Liver (tissue), 9 donors: ENCODE measurements around the gene TAB2. TPM values are rescaled to one million over a fixed set of nuclear protein-coding genes. Genes with fewer than 3 reads are reported as not detected.

Source experiments
- DNase-seq: peaks from one replicate; pipeline ENCODE4 v3.0.0-alpha.2; 2017; ENCODE audit warnings: low spot score
- H3K27ac ChIP-seq, 2 donors: one replicate each; pipeline ENCODE4 v1.7.0; 2013; ENCODE audit warnings: inconsistent platforms in 2 of 2, low read length in 2 of 2, control low read depth in 1 of 2, low read depth in 1 of 2, mild to moderate bottlenecking in 1 of 2
- H3K27me3 ChIP-seq, 4 donors: one replicate each; pipeline versions ENCODE4 v1.6.1 to v1.7.0; 2013; ENCODE audit warnings: low read length in 3 of 4, inconsistent platforms in 1 of 4, mild to moderate bottlenecking in 1 of 4, moderate library complexity in 1 of 4; ENCODE audit not compliant: control insufficient read depth in 4 of 4, insufficient read depth in 4 of 4
- H3K36me3 ChIP-seq, 4 donors: one replicate each; pipeline versions ENCODE4 v1.6.1 to v1.7.0; 2013; ENCODE audit warnings: low read length in 3 of 4, mild to moderate bottlenecking in 3 of 4, low read depth in 1 of 4, moderate library complexity in 1 of 4; ENCODE audit not compliant: control insufficient read depth in 4 of 4, insufficient read depth in 3 of 4
- H3K4me1 ChIP-seq, 4 donors: one replicate each; pipeline versions ENCODE4 v1.6.1 to v1.7.0; 2013; ENCODE audit warnings: low read length in 3 of 4, mild to moderate bottlenecking in 3 of 4, moderate library complexity in 1 of 4; ENCODE audit not compliant: control insufficient read depth in 4 of 4, insufficient read depth in 4 of 4
- H3K4me3 ChIP-seq, 3 donors: one replicate each; pipeline versions ENCODE4 v1.6.1 to v1.7.0; 2013; ENCODE audit warnings: low read length in 3 of 3, control low read depth in 1 of 3, low read depth in 1 of 3, mild to moderate bottlenecking in 1 of 3
- H3K9ac ChIP-seq, 2 donors: one replicate each; pipeline ENCODE4 v1.7.0; 2013; ENCODE audit warnings: low read length in 2 of 2, mild to moderate bottlenecking in 2 of 2, moderate library complexity in 2 of 2, control low read depth in 1 of 2, low read depth in 1 of 2
- H3K9me3 ChIP-seq, 4 donors: one replicate each; pipeline versions ENCODE4 v1.6.1 to v1.7.0; 2013; ENCODE audit warnings: low read length in 3 of 4; ENCODE audit not compliant: control insufficient read depth in 4 of 4
- EGR1 ChIP-seq, 2 donors: IDR thresholded peaks; 2 replicates each; pipeline ENCODE4 v1.6.1; 2016 to 2018; ENCODE audit warnings: antibody characterized with exemption in 2 of 2, low read depth in 2 of 2
- FOXA1 ChIP-seq: IDR thresholded peaks from 2 replicates; pipeline ENCODE4 v1.6.1; 2016; ENCODE audit warnings: antibody characterized with exemption
- FOXA2 ChIP-seq: IDR thresholded peaks from 2 replicates; pipeline ENCODE4 v1.6.1; 2016; ENCODE audit warnings: antibody characterized with exemption
- HNF4A ChIP-seq, 2 donors: conservative IDR thresholded peaks; 2 replicates each; pipeline ENCODE4 v1.6.1; 2016; ENCODE audit warnings: antibody characterized with exemption in 2 of 2, mild to moderate bottlenecking in 2 of 2
- HNF4G ChIP-seq: IDR thresholded peaks from 2 replicates; pipeline ENCODE4 v1.6.1; 2016; ENCODE audit warnings: antibody characterized with exemption
- JUND ChIP-seq, 2 donors: IDR thresholded peaks; 2 replicates each; pipeline ENCODE4 v1.6.1; 2016; ENCODE audit warnings: antibody characterized with exemption in 2 of 2
- MAX ChIP-seq: IDR thresholded peaks from 2 replicates; pipeline ENCODE4 v1.6.1; 2016; ENCODE audit warnings: antibody characterized with exemption
- REST ChIP-seq: IDR thresholded peaks from 2 replicates; pipeline ENCODE4 v1.6.1; 2016; ENCODE audit warnings: antibody characterized with exemption, mild to moderate bottlenecking
- RXRA ChIP-seq, 2 donors: IDR thresholded peaks; 2 replicates each; pipeline ENCODE4 v1.6.1; 2017 to 2018; ENCODE audit warnings: antibody characterized with exemption in 2 of 2, mild to moderate bottlenecking in 1 of 2
- SP1 ChIP-seq: IDR thresholded peaks from 2 replicates; pipeline ENCODE4 v1.6.1; 2018; ENCODE audit warnings: antibody characterized with exemption, mild to moderate bottlenecking
- TAF1 ChIP-seq: conservative IDR thresholded peaks from 2 replicates; pipeline ENCODE4 v1.6.1; 2016; ENCODE audit warnings: antibody characterized with exemption, mild to moderate bottlenecking
- YY1 ChIP-seq: IDR thresholded peaks from 2 replicates; pipeline ENCODE4 v1.6.1; 2016; ENCODE audit warnings: antibody characterized with exemption, mild to moderate bottlenecking
- WGBS: extraction: QIAGEN DNeasy Blood & Tissue Kit; methylation state at CpG from one replicate; pipeline ENCODE4 v1.1.7; 2013; 5-methylcytosine and 5-hydroxymethylcytosine counted together
- polyA plus RNA-seq, 2 donors: library from polyadenylated mRNA; stranded (reverse) in 1 of 2; unstranded in 1 of 2; fragments of 200-250 nt in 1 of 2; fragments of >200 nt in 1 of 2; fragmentation: Nextera tagmentation in 1 of 2; extraction: Ambion mirVana in 1 of 2; gene quantifications; one replicate each; pipeline versions ENCODE4 v1.2.1 to v1.2.3, GENCODE V29; 2013 to 2015
- total RNA-seq, 2 donors: library from RNA; depleted of rRNA; stranded (reverse); fragments of >200 nt; gene quantifications; one replicate each; pipeline ENCODE4 v1.2.3, GENCODE V29; 2014
- TF ChIP-seq, protein P1 (sequence below): fragments of 150-350 bp; IDR thresholded peaks from 2 replicates; pipeline ENCODE4 v1.5.1; 2017; ENCODE audit warnings: improper control_type of control experiment, low read depth, low read length; ENCODE audit not compliant: missing input control
- TF ChIP-seq, protein P2 (sequence below): IDR thresholded peaks from 2 replicates; pipeline ENCODE4 v1.6.1; 2016; ENCODE audit warnings: antibody characterized with exemption
- donor health status: healthy.
- donor health status: healthy.
- donor health status: healthy.
- donor health status: healthy.
- donor health status: healthy.

Gene TAB2
- total and polyA plus RNA-seq, 4 donors, result 10.5 to 25.6 (median 18.0) TPM

DNA sequence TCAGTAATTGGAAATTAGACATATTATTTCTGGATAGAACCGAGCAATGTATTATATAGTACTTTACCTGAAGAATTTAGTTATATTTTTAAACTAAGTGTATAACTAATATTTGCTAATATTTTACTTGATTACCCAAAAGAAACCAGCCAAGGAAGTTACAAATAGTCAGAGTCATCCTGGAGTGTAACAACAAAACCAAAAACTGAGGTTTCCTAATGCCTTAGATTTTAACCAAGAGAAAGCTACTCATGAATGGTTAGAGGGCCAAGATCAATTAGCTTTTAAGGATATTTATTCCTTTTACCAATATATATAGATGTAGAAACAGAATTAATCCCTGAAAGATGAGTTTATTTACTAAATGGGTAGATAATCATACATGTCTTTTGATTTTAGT lies 26.0 kb downstream of the TAB2 start:
- no peaks in the 10 kb centered on the region for H3K9me3 ChIP-seq
- TF ChIP-seq YY1 (no peak), FOXA1 (no peak), JUND (IDR thresholded peaks at IDR 0.05) (no peak), HNF4A (conservative IDR thresholded peaks at IDR 0.05) (no peak), SP1 (no peak), HNF4G (no peak)
- H3K27me3 ChIP-seq, result no peaks in the 10 kb centered on the region
- H3K4me3 ChIP-seq, result no peak overlapping the region
- DNase-seq, result no peak
- no peaks in the 10 kb centered on the region for H3K36me3 ChIP-seq
- peaks cover 0 to 29% (median 5%) of the 10 kb centered on the region in 4 donors for H3K4me1 ChIP-seq
- 96% methylated on average over 1 of the region's 1 CpG for WGBS
- no peak overlapping the region for H3K9ac ChIP-seq
- H3K27ac ChIP-seq, result no peak overlapping the region

DNA sequence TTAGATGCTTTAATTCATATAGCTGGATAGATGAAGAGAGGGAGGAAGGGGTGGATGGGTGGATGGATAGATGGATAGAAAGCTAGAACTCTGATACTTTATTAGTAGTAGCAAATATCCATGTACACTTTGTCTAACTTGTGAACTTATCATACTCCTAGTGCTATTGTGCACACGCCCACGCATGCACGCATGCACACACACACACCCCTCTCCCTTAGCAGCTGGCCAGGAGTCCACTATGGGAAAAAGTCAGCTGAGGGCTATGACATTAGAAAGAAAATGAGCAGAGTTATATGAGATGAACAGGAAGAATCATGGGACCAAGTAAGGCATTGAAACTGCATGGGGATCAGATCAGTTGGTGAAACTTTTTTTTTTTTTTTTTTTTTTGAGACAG lies 28.6 kb downstream of the TAB2 start:
- H3K27ac ChIP-seq, result no peak overlapping the region
- peaks cover 0 to 23% (median 4%) of the 10 kb centered on the region in 4 donors for H3K4me1 ChIP-seq
- DNase-seq, result no peak
- H3K27me3 ChIP-seq, result no peaks in the 10 kb centered on the region
- WGBS, result 96% methylated on average over 3 of the region's 3 CpGs
- no peak overlapping the region for H3K4me3 ChIP-seq
- no peaks in the 10 kb centered on the region for H3K36me3 ChIP-seq
- TF ChIP-seq JUND (IDR thresholded peaks at IDR 0.05) (no peak), HNF4A (conservative IDR thresholded peaks at IDR 0.05) (no peak), MAX (no peak), RXRA (IDR thresholded peaks at IDR 0.05) (no peak), FOXA1 (no peak), REST (no peak), YY1 (no peak), TAF1 (no peak), SP1 (no peak), EGR1 (IDR thresholded peaks at IDR 0.05; ENCODE audit: low read depth in 2 of 2) (no peak), HNF4G (no peak), FOXA2 (no peak)
- TF ChIP-seq, protein P1, sequence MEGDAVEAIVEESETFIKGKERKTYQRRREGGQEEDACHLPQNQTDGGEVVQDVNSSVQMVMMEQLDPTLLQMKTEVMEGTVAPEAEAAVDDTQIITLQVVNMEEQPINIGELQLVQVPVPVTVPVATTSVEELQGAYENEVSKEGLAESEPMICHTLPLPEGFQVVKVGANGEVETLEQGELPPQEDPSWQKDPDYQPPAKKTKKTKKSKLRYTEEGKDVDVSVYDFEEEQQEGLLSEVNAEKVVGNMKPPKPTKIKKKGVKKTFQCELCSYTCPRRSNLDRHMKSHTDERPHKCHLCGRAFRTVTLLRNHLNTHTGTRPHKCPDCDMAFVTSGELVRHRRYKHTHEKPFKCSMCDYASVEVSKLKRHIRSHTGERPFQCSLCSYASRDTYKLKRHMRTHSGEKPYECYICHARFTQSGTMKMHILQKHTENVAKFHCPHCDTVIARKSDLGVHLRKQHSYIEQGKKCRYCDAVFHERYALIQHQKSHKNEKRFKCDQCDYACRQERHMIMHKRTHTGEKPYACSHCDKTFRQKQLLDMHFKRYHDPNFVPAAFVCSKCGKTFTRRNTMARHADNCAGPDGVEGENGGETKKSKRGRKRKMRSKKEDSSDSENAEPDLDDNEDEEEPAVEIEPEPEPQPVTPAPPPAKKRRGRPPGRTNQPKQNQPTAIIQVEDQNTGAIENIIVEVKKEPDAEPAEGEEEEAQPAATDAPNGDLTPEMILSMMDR, result no peak
- TF ChIP-seq, protein P2, sequence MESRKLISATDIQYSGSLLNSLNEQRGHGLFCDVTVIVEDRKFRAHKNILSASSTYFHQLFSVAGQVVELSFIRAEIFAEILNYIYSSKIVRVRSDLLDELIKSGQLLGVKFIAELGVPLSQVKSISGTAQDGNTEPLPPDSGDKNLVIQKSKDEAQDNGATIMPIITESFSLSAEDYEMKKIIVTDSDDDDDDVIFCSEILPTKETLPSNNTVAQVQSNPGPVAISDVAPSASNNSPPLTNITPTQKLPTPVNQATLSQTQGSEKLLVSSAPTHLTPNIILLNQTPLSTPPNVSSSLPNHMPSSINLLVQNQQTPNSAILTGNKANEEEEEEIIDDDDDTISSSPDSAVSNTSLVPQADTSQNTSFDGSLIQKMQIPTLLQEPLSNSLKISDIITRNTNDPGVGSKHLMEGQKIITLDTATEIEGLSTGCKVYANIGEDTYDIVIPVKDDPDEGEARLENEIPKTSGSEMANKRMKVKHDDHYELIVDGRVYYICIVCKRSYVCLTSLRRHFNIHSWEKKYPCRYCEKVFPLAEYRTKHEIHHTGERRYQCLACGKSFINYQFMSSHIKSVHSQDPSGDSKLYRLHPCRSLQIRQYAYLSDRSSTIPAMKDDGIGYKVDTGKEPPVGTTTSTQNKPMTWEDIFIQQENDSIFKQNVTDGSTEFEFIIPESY, result no peak
- no peak overlapping the region for H3K9ac ChIP-seq
- H3K9me3 ChIP-seq, result no peaks in the 10 kb centered on the region
